ENCODE data around the gene ACADS. TPM values are rescaled to one million over a fixed set of nuclear protein-coding genes. Genes with fewer than 3 reads are reported as not detected.

Gene ACADS
- polyA plus RNA-seq, 1 donor from 2014 or later: 3.6 TPM

GRCh38 chr12:120700886-120701285 is 24.7 kb upstream of the ACADS start:
- no peaks in the 10 kb centered on the region for H3K9me2 ChIP-seq (ENCODE audit: insufficient read depth, low read length)
- H4K20me1 ChIP-seq (ENCODE audit: insufficient read depth): no peaks in the 10 kb centered on the region
- H3K27ac ChIP-seq (ENCODE audit: low read length): no peak overlapping the region
- H3K9me3 ChIP-seq (ENCODE audit: low read length): no peaks in the 10 kb centered on the region
- H2AFZ ChIP-seq (ENCODE audit: low read depth, low read length): no peak overlapping the region
- no peak overlapping the region for H3K4me2 ChIP-seq (ENCODE audit: low read length)
- H3K4me3 ChIP-seq (ENCODE audit: low read length): no peak overlapping the region
- H3K79me2 ChIP-seq (replicated peaks; ENCODE audit: insufficient read depth, low read length): no peaks in the 10 kb centered on the region
- H3K36me3 ChIP-seq (ENCODE audit: insufficient read depth, low read length): no peaks in the 10 kb centered on the region
- H3F3A ChIP-seq (ENCODE audit: insufficient read depth, low read length, poor library complexity, severe bottlenecking): no peaks in the 10 kb centered on the region
- no peaks in the 10 kb centered on the region for H3K27me3 ChIP-seq (ENCODE audit: insufficient read depth, low read depth, low read length)
- H3K9ac ChIP-seq (ENCODE audit: low read length): no peak overlapping the region
- TF ChIP-seq MXI1 (conservative IDR thresholded peaks at IDR 0.05; ENCODE audit: poor library complexity, severe bottlenecking) (no peak), EP300 (conservative IDR thresholded peaks at IDR 0.05; ENCODE audit: poor library complexity, severe bottlenecking) (no peak), EZH2 (IDR thresholded peaks at IDR 0.05; ENCODE audit: borderline replicate concordance, insufficient read depth, low read length, poor library complexity, severe bottlenecking) (no peak), SMC3 (conservative IDR thresholded peaks at IDR 0.05; ENCODE audit: poor library complexity) (no peak), RAD21 (conservative IDR thresholded peaks at IDR 0.05) (no peak)
- TF ChIP-seq, protein P1, sequence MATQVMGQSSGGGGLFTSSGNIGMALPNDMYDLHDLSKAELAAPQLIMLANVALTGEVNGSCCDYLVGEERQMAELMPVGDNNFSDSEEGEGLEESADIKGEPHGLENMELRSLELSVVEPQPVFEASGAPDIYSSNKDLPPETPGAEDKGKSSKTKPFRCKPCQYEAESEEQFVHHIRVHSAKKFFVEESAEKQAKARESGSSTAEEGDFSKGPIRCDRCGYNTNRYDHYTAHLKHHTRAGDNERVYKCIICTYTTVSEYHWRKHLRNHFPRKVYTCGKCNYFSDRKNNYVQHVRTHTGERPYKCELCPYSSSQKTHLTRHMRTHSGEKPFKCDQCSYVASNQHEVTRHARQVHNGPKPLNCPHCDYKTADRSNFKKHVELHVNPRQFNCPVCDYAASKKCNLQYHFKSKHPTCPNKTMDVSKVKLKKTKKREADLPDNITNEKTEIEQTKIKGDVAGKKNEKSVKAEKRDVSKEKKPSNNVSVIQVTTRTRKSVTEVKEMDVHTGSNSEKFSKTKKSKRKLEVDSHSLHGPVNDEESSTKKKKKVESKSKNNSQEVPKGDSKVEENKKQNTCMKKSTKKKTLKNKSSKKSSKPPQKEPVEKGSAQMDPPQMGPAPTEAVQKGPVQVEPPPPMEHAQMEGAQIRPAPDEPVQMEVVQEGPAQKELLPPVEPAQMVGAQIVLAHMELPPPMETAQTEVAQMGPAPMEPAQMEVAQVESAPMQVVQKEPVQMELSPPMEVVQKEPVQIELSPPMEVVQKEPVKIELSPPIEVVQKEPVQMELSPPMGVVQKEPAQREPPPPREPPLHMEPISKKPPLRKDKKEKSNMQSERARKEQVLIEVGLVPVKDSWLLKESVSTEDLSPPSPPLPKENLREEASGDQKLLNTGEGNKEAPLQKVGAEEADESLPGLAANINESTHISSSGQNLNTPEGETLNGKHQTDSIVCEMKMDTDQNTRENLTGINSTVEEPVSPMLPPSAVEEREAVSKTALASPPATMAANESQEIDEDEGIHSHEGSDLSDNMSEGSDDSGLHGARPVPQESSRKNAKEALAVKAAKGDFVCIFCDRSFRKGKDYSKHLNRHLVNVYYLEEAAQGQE (IDR thresholded peaks at IDR 0.05; ENCODE audit: borderline replicate concordance): no peak
- TF ChIP-seq, protein P2, sequence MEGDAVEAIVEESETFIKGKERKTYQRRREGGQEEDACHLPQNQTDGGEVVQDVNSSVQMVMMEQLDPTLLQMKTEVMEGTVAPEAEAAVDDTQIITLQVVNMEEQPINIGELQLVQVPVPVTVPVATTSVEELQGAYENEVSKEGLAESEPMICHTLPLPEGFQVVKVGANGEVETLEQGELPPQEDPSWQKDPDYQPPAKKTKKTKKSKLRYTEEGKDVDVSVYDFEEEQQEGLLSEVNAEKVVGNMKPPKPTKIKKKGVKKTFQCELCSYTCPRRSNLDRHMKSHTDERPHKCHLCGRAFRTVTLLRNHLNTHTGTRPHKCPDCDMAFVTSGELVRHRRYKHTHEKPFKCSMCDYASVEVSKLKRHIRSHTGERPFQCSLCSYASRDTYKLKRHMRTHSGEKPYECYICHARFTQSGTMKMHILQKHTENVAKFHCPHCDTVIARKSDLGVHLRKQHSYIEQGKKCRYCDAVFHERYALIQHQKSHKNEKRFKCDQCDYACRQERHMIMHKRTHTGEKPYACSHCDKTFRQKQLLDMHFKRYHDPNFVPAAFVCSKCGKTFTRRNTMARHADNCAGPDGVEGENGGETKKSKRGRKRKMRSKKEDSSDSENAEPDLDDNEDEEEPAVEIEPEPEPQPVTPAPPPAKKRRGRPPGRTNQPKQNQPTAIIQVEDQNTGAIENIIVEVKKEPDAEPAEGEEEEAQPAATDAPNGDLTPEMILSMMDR (IDR thresholded peaks at IDR 0.05; ENCODE audit: poor library complexity, severe bottlenecking): no peak

GRCh38 chr12:120702637-120703036 is 23.0 kb upstream of the ACADS start:
- H3K9me2 ChIP-seq (ENCODE audit: insufficient read depth, low read length): no peaks in the 10 kb centered on the region

More at GRCh38 chr12:120702637-120703036, 23.0 kb upstream of the ACADS start:
- H4K20me1 ChIP-seq (ENCODE audit: insufficient read depth): no peaks in the 10 kb centered on the region
- H3K27me3 ChIP-seq (ENCODE audit: insufficient read depth, low read depth, low read length): no peaks in the 10 kb centered on the region
- H3K4me3 ChIP-seq (ENCODE audit: low read length): no peak overlapping the region
- TF ChIP-seq EZH2 (IDR thresholded peaks at IDR 0.05; ENCODE audit: borderline replicate concordance, insufficient read depth, low read length, poor library complexity, severe bottlenecking) (no peak), RAD21 (conservative IDR thresholded peaks at IDR 0.05) (no peak), TAF1 (IDR thresholded peaks at IDR 0.05; ENCODE audit: low read depth) (no peak), EP300 (conservative IDR thresholded peaks at IDR 0.05; ENCODE audit: poor library complexity, severe bottlenecking) (no peak), POLR2AphosphoS5 (IDR thresholded peaks at IDR 0.05) (no peak), MXI1 (conservative IDR thresholded peaks at IDR 0.05; ENCODE audit: poor library complexity, severe bottlenecking) (no peak), SMC3 (conservative IDR thresholded peaks at IDR 0.05; ENCODE audit: poor library complexity) (no peak)
- TF ChIP-seq, protein P1 (IDR thresholded peaks at IDR 0.05; ENCODE audit: borderline replicate concordance): no peak
- TF ChIP-seq, protein P2 (IDR thresholded peaks at IDR 0.05; ENCODE audit: poor library complexity, severe bottlenecking): no peak
- H3K9ac ChIP-seq (ENCODE audit: low read length): no peak overlapping the region
- H3F3A ChIP-seq (ENCODE audit: insufficient read depth, low read length, poor library complexity, severe bottlenecking): no peaks in the 10 kb centered on the region
- H3K4me2 ChIP-seq (ENCODE audit: low read length): no peak overlapping the region
- no peaks in the 10 kb centered on the region for H3K79me2 ChIP-seq (replicated peaks; ENCODE audit: insufficient read depth, low read length)
- no peak overlapping the region for H2AFZ ChIP-seq (ENCODE audit: low read depth, low read length)
- H3K36me3 ChIP-seq (ENCODE audit: insufficient read depth, low read length): no peaks in the 10 kb centered on the region
- no peaks in the 10 kb centered on the region for H3K9me3 ChIP-seq (ENCODE audit: low read length)
- no peak overlapping the region for H3K27ac ChIP-seq (ENCODE audit: low read length)

Data from neural cell (in vitro differentiated cells).